HG03095 (cell line): Measurements from ENCODE around the gene MAP1S.

ENCODE experiments used
- ATAC-seq: cut with Tn5 transposase; IDR thresholded peaks from one replicate; pipeline ENCODE4 v1.9.1; 2021; ENCODE audit warnings: moderate library complexity; ENCODE audit not compliant: unreplicated experiment

MAP1S gene

GRCh38 chr19:17687857-17688784 lies 31.2 kb upstream of the MAP1S start, which contains the start of gene UNC13A:
TSS of gene UNC13A (minus strand) at chr19:17688354. CDS start at chr19:17688199, 155 bp downstream.
- ATAC-seq: no peak

GRCh38 chr19:17688853-17689595 lies 30.3 kb upstream of the MAP1S start:
- no peak for ATAC-seq

GRCh38 chr19:17692566-17692965 lies 26.7 kb upstream of the MAP1S start:
- no peak for ATAC-seq

GRCh38 chr19:17695198-17695597 lies 24.1 kb upstream of the MAP1S start:
- ATAC-seq: no peak

- ATAC-seq: no peak
Measured at GRCh38 chr19:17703824-17704463, 15.3 kb upstream of the MAP1S start.

GRCh38 chr19:17706750-17707181 lies 12.5 kb upstream of the MAP1S start:
- no peak for ATAC-seq

- no peak for ATAC-seq
Measured at GRCh38 chr19:17711851-17712250, 7.4 kb upstream of the MAP1S start.

GRCh38 chr19:17716309-17716929 lies 2.9 kb upstream of the MAP1S start:
- no peak for ATAC-seq

GRCh38 chr19:17718550-17718946 lies 732 bp upstream of the MAP1S start:
- ATAC-seq: no peak

- no peak for ATAC-seq
Measured at GRCh38 chr19:17719730-17720400, 585 bp downstream of the MAP1S start.

- ATAC-seq: no peak
Measured at GRCh38 chr19:17720440-17720839, 1.2 kb downstream of the MAP1S start.

GRCh38 chr19:17721111-17721628 lies 1.9 kb downstream of the MAP1S start:
- ATAC-seq: no peak

- ATAC-seq: no peak
Measured at GRCh38 chr19:17721821-17722220, 2.5 kb downstream of the MAP1S start.

GRCh38 chr19:17722655-17723240 lies 3.5 kb downstream of the MAP1S start:
- no peak for ATAC-seq

- no peak for ATAC-seq
Measured at GRCh38 chr19:17724655-17725054, 5.4 kb downstream of the MAP1S start.

GRCh38 chr19:17725422-17726078 lies 6.3 kb downstream of the MAP1S start:
- ATAC-seq: no peak

- ATAC-seq: no peak
Measured at GRCh38 chr19:17726136-17726741, 7.0 kb downstream of the MAP1S start.

- no peak for ATAC-seq
Measured at GRCh38 chr19:17726964-17727773, 7.9 kb downstream of the MAP1S start.
